Sigmoid colon (tissue), 4 donors: ENCODE data around the gene LMBR1L.

Source experiments
- EP300 ChIP-seq, 4 donors: sonication (generic); formaldehyde crosslinking; IDR thresholded peaks; one replicate each; pipeline ENCODE4 v1.6.1; 2017; ENCODE audit warnings: antibody characterized with exemption in 4 of 4
- POLR2A ChIP-seq, 2 donors: fragments of 450-650 bp; IDR thresholded peaks; one replicate each; pipeline ENCODE4 v1.6.1; 2016; ENCODE audit warnings: antibody characterized with exemption in 2 of 2, mild to moderate bottlenecking in 2 of 2, moderate library complexity in 2 of 2
- TF ChIP-seq, protein P1 (sequence below), 4 experiments: fragments of 450-650 bp in 3 of 4; fragments of 200-600 bp in 1 of 4; IDR thresholded peaks; one replicate each; pipeline ENCODE4 v1.5.1; 2016 to 2019; ENCODE audit warnings: antibody characterized with exemption in 4 of 4, mild to moderate bottlenecking in 3 of 4, moderate library complexity in 2 of 4

DNA sequence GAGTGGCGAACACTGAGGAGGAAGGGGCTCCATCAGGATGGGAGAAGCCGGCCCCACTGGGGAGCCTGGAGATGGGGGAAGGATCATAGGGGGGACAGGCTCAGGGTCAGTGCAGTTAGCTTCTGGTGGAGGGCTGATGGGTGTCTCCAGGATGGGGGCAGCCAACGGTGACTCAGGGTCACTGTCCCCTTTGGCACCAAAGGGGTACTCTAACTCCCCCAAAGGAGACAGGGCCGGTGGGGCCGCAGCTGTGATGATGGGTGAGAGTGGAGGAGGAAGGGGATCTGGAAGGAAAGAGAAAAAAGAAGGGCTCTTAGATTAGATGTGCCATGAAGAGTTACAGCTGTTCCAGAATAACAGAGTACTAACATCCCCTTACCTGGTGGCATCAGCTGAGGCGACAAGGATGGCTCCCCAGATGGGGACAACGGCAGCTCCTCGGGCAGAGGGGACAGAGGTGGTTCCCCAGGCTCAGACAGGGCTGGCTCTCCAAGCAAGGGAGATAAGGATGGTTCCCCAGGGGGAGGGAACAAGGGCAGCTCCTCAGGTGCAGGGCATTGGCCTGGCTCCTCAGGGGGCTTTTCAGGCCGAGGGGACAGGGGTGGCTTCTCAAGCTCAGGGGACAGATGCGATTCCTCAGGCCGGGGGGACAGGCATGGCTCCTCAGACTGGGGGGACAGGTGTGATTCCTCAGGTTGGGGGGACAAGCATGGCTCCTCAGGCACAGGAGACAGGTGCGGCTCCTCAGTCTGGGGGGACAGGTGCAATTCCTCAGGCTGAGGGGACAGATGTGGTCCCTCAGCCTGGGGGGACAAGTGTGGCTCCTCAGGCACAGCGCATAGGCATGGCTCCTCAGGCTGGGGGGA lies 59.9 kb downstream of the LMBR1L start:
- TF ChIP-seq POLR2A (IDR thresholded peaks at IDR 0.05) (no peak), EP300 (IDR thresholded peaks at IDR 0.05) (no peak)
- TF ChIP-seq, protein P1, sequence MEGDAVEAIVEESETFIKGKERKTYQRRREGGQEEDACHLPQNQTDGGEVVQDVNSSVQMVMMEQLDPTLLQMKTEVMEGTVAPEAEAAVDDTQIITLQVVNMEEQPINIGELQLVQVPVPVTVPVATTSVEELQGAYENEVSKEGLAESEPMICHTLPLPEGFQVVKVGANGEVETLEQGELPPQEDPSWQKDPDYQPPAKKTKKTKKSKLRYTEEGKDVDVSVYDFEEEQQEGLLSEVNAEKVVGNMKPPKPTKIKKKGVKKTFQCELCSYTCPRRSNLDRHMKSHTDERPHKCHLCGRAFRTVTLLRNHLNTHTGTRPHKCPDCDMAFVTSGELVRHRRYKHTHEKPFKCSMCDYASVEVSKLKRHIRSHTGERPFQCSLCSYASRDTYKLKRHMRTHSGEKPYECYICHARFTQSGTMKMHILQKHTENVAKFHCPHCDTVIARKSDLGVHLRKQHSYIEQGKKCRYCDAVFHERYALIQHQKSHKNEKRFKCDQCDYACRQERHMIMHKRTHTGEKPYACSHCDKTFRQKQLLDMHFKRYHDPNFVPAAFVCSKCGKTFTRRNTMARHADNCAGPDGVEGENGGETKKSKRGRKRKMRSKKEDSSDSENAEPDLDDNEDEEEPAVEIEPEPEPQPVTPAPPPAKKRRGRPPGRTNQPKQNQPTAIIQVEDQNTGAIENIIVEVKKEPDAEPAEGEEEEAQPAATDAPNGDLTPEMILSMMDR (IDR thresholded peaks at IDR 0.05), result no peak
